ENCODE data around the gene ZDHHC5.

GRCh38 chr11:57698843-57699365 is 31.0 kb downstream of the ZDHHC5 start:
- no peak for TF ChIP-seq POLR2A (IDR thresholded peaks at IDR 0.05; ENCODE audit: extremely low read depth, insufficient read length)
- TF ChIP-seq CTCF (IDR thresholded peaks at IDR 0.05; ENCODE audit: low read depth, low read length) = no peak
